A549 (cell line): ENCODE results near the gene PXDN. TPM values are rescaled to one million over a fixed set of nuclear protein-coding genes. Genes with fewer than 3 reads are reported as not detected.

ENCODE experiments used
- ATAC-seq, 2 experiments: fragments of 200-7000 bp in 1 of 2; fragments of >200 bp in 1 of 2; cut with Nextera tagmentation in 1 of 2; cut with Tn5 transposase in 1 of 2; 3 replicates each; pipeline versions ENCODE4 v1.8.0 to v1.9.1; 2018 to 2020; ENCODE audit warnings: mild to moderate bottlenecking in 1 of 2, moderate library complexity in 1 of 2
- CTCF ChIA-PET: fragments of 300-600 bp; sonication (Branson Sonifier 250); formaldehyde crosslinking; extraction: SDS; loops from one replicate; lab custom pipeline; 2021; ENCODE audit warnings: antibody characterized with exemption, inconsistent platforms; lab: Yijun Ruan, JAX
- POLR2A ChIA-PET: fragments of 350-600 bp; formaldehyde crosslinking; extraction: SDS; loops from one replicate; lab custom pipeline; 2021; ENCODE audit warnings: antibody characterized with exemption, inconsistent platforms; lab: Yijun Ruan, JAX
- DNase-seq, 2 experiments: peaks; one replicate each; pipeline versions ENCODE4 v3.0.0 to v3.0.0-alpha.2; 2011 to 2016; ENCODE audit warnings: low read depth in 1 of 2, low spot score in 1 of 2
- FAIRE-seq: peaks from 2 replicates; lab custom pipeline; 2011; peaks lifted over from hg19 to GRCh38; lab: Jason Lieb, UNC
- H3K27ac ChIP-seq, 2 experiments: fragments of >200 bp; sonication (Bioruptor Twin); formaldehyde crosslinking; 3 replicates each; pipeline ENCODE4 v1.5.1; 2016 to 2017
- H3K4me1 ChIP-seq: fragments of >200 bp; sonication (Bioruptor Twin); formaldehyde crosslinking; 3 replicates; pipeline ENCODE4 v1.6.1; 2016
- H3K4me2 ChIP-seq: fragments of >200 bp; sonication (Bioruptor Twin); formaldehyde crosslinking; 3 replicates; pipeline ENCODE4 v1.6.1; 2016
- H3K4me3 ChIP-seq: fragments of >200 bp; sonication (Bioruptor Twin); formaldehyde crosslinking; 3 replicates; pipeline ENCODE4 v1.5.1; 2016
- H3K9me3 ChIP-seq: fragments of >200 bp; sonication (Bioruptor Twin); formaldehyde crosslinking; 3 replicates; pipeline ENCODE4 v1.6.1; 2016
- BHLHE40 ChIP-seq: IDR thresholded peaks from 2 replicates; pipeline ENCODE4 v1.6.1; 2012; ENCODE audit warnings: low read depth, low read length, inconsistent platforms
- CBX2 ChIP-seq: fragments of 200-600 bp; sonication (generic); IDR thresholded peaks from 2 replicates; pipeline ENCODE4 v1.6.1; 2016; ENCODE audit warnings: low read depth, mild to moderate bottlenecking, borderline replicate concordance
- CHD2 ChIP-seq: fragments of 150-350 bp; IDR thresholded peaks from 2 replicates; pipeline ENCODE4 v1.6.1; 2014; ENCODE audit warnings: low read length; ENCODE audit not compliant: partially characterized antibody
- HDAC2 ChIP-seq: fragments of 200-600 bp; sonication (generic); IDR thresholded peaks from 2 replicates; pipeline ENCODE4 v1.6.1; 2016
- NPAS2 ChIP-seq: fragments of 250-450 bp; sonication (Bioruptor Pico); IDR thresholded peaks from 2 replicates; pipeline ENCODE4 v1.8.0; 2022; ENCODE audit warnings: mild to moderate bottlenecking, moderate library complexity, borderline replicate concordance
- RCOR1 ChIP-seq: fragments of 150-350 bp; IDR thresholded peaks from 2 replicates; pipeline ENCODE4 v1.6.1; 2014; ENCODE audit warnings: antibody characterized with exemption, low read length, low read depth
- TFCP2L1 ChIP-seq: fragments of 250-450 bp; sonication (Bioruptor Pico); IDR thresholded peaks from 2 replicates; pipeline ENCODE4 v1.5.0; 2021; ENCODE audit warnings: mild to moderate bottlenecking
- WGBS: methylation state at CpG from one replicate; pipeline ENCODE4 v1.1.6; 2017; ENCODE audit errors: missing lambda C conversion rate; 5-methylcytosine and 5-hydroxymethylcytosine counted together
- polyA minus RNA-seq: library from RNA; depleted of rRNA, polyadenylated mRNA; stranded (reverse); fragments of >200 nt; gene quantifications from 2 replicates; pipeline ENCODE4 v1.2.3, GENCODE V29; 2011; rRNA and poly(A)+ RNA removed
- polyA plus RNA-seq, 4 experiments: library from polyadenylated mRNA; depleted of rRNA in 3 of 4; stranded (reverse); fragments of >200 nt; fragmentation: RNase III in 1 of 4; extraction: RNeasy Plus Mini Kit Qiagen cat#74134 plus additional on column Dnase treatment in 1 of 4; gene quantifications; 2 replicates in 3 of 4; 3 replicates in 1 of 4; pipeline ENCODE4 v1.2.3, GENCODE V29; 2011 to 2017
- TF ChIP-seq, protein P1 (sequence below): fragments of >200 bp; sonication (Bioruptor Twin); formaldehyde crosslinking; IDR thresholded peaks from 3 replicates; pipeline ENCODE4 v1.6.1; 2016
- TF ChIP-seq, protein P2 (sequence below): fragments of 150-350 bp; IDR thresholded peaks from 2 replicates; pipeline ENCODE4 v1.6.1; 2014; ENCODE audit warnings: low read depth, mild to moderate bottlenecking, low read length
- TF ChIP-seq, protein P3 (sequence below): IDR thresholded peaks from 2 replicates; pipeline ENCODE4 v1.6.1; 2012; ENCODE audit warnings: low read depth, borderline replicate concordance

Gene PXDN, protein sequence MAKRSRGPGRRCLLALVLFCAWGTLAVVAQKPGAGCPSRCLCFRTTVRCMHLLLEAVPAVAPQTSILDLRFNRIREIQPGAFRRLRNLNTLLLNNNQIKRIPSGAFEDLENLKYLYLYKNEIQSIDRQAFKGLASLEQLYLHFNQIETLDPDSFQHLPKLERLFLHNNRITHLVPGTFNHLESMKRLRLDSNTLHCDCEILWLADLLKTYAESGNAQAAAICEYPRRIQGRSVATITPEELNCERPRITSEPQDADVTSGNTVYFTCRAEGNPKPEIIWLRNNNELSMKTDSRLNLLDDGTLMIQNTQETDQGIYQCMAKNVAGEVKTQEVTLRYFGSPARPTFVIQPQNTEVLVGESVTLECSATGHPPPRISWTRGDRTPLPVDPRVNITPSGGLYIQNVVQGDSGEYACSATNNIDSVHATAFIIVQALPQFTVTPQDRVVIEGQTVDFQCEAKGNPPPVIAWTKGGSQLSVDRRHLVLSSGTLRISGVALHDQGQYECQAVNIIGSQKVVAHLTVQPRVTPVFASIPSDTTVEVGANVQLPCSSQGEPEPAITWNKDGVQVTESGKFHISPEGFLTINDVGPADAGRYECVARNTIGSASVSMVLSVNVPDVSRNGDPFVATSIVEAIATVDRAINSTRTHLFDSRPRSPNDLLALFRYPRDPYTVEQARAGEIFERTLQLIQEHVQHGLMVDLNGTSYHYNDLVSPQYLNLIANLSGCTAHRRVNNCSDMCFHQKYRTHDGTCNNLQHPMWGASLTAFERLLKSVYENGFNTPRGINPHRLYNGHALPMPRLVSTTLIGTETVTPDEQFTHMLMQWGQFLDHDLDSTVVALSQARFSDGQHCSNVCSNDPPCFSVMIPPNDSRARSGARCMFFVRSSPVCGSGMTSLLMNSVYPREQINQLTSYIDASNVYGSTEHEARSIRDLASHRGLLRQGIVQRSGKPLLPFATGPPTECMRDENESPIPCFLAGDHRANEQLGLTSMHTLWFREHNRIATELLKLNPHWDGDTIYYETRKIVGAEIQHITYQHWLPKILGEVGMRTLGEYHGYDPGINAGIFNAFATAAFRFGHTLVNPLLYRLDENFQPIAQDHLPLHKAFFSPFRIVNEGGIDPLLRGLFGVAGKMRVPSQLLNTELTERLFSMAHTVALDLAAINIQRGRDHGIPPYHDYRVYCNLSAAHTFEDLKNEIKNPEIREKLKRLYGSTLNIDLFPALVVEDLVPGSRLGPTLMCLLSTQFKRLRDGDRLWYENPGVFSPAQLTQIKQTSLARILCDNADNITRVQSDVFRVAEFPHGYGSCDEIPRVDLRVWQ (N-terminal part only)
- polyA plus RNA-seq (2011; rRNA removed) (3.7 and 5.3 TPM in 2 replicates), polyA plus RNA-seq (2017; fragmentation: RNase III; extraction: RNeasy Plus Mini Kit Qiagen cat#74134 plus additional on column Dnase treatment) (5.5 to 8.9 TPM (median 7.3 TPM) in 3 replicates), polyA minus RNA-seq (3.3 and 4.9 TPM in 2 replicates)
- 3.5 and 3.6 TPM in 2 replicates for polyA plus RNA-seq (2012; cell fraction: cytosol; rRNA removed)
- polyA plus RNA-seq (2012; cell fraction: nucleus; rRNA removed), result 13.1 and 14.0 TPM in 2 replicates

DNA sequence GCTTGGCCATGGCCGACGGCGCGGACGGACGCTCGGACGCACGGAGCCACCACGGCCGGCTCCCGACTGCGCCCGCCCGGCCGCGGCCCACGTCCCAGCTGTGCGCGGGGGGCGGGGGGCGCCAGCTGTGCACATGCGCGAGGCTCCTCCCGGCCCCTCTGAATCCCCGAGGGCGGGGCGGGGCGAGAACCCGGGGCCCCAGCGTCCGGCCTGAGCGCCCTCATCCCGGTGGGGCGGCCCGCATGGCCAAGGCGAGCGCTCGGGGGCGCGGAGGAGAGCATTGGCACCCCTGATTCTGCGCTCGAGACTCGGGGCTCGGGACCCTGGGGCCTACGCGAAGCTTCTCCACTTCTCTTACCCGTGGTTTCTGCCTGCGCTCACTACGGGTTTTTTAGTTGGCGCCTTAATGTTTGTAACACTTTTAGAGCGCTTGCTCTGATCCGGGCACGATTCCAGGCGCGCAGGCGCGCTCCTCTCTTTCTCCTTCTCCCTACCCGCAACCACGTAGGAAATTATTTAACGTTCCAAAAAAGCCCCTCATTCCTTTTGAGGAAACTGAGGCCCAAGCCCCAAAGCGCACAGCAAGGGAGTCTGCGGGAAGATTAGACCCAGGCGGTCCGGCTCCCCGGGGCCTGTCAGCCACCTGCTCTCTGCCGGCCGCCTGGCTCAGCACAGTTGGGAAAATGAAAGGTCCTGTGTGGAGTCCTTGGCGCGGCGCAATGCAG, at the start of gene PXDN:
PXDN (minus strand) TSS at position 70 of the 725 bp plus-strand sequence; CDS start at position 10, 60 bp downstream.
- DNase-seq (no peak), FAIRE-seq (no peak), ATAC-seq (0 out of 6 replicates have a peak, but pooled peaks of 1 of the 2 experiments have one; percentile 9)
- POLR2A ChIA-PET, result no interaction called here
- peaks cover 11% of the 10 kb centered on the region; the same call in 1 of the 3 replicates for H3K4me1 ChIP-seq
- H3K4me2 ChIP-seq, result peak within 1 kb of the TSS; percentile 89
- peak within 1 kb of the TSS; percentile 65 to 82 for H3K27ac ChIP-seq
- WGBS, result 23% methylated on average over 40 of the region's 71 CpGs
- CTCF ChIA-PET, result no interaction called here
- H3K4me3 ChIP-seq, result peak within 1 kb of the TSS; percentile 59
- no peaks in the 10 kb centered on the region for H3K9me3 ChIP-seq
- TF ChIP-seq, protein P1, sequence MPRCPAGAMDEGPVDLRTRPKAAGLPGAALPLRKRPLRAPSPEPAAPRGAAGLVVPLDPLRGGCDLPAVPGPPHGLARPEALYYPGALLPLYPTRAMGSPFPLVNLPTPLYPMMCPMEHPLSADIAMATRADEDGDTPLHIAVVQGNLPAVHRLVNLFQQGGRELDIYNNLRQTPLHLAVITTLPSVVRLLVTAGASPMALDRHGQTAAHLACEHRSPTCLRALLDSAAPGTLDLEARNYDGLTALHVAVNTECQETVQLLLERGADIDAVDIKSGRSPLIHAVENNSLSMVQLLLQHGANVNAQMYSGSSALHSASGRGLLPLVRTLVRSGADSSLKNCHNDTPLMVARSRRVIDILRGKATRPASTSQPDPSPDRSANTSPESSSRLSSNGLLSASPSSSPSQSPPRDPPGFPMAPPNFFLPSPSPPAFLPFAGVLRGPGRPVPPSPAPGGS, result no peak
- TF ChIP-seq BHLHE40 (no peak), CBX2 (no peak), CHD2 (no peak), HDAC2 (peak; percentile 83; the same call in 1 of the 2 replicates), TFCP2L1 (CRISPR knock-in tag) (no peak)
- TF ChIP-seq, protein P2, sequence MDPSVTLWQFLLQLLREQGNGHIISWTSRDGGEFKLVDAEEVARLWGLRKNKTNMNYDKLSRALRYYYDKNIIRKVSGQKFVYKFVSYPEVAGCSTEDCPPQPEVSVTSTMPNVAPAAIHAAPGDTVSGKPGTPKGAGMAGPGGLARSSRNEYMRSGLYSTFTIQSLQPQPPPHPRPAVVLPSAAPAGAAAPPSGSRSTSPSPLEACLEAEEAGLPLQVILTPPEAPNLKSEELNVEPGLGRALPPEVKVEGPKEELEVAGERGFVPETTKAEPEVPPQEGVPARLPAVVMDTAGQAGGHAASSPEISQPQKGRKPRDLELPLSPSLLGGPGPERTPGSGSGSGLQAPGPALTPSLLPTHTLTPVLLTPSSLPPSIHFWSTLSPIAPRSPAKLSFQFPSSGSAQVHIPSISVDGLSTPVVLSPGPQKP, result no peak
- TF ChIP-seq, all 56 proteins: peak for 1

DNA sequence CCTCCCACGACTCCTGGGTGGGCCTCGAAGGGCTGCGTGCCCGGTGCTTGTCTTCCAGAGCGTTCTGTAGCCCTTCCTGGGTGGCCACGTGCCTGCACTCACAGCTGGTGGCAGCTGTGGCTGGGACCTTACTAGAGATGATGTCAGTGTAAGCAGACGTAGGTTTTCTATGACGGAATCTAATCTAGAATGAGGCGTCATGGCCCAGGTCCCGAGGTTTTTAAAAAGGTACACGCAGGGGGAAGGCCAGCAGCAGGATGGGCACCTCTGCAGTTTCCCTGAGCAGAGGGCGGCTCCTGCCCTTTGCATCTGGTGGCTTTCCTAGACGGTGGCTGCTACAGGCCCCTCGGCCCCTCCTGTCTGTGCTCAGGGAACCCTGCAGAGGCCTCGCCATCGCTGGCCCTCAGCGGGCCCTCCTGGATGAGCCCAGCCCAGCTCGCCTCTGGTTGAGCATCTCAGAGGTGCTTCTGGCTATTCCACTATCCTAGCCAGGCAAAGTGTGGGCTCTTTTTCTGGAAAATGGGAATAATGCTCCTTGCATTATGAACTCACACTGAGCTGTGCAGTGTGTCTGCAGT, 49.6 kb upstream of the PXDN start:
- DNase-seq (no peak), FAIRE-seq (no peak), ATAC-seq (no peak)
- Histone ChIP-seq H3K9me3 (no peaks in the 10 kb centered on the region), H3K27ac (no peak overlapping the region), H3K4me3 (no peak overlapping the region), H3K4me2 (no peak overlapping the region), H3K4me1 (no peaks in the 10 kb centered on the region)
- TF ChIP-seq NPAS2 (no peak), RCOR1 (no peak)
- TF ChIP-seq, protein P3, sequence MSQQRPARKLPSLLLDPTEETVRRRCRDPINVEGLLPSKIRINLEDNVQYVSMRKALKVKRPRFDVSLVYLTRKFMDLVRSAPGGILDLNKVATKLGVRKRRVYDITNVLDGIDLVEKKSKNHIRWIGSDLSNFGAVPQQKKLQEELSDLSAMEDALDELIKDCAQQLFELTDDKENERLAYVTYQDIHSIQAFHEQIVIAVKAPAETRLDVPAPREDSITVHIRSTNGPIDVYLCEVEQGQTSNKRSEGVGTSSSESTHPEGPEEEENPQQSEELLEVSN, result no peak
- POLR2A ChIA-PET, result no interaction called here
- CTCF ChIA-PET, result no interaction called here
- 59% methylated on average over 17 of the region's 18 CpGs for WGBS
